G401 (cell line): ENCODE measurements around the gene ARAF. TPM values are rescaled to one million over a fixed set of nuclear protein-coding genes. Genes with fewer than 3 reads are reported as not detected.
"Not testable (repeated sequence)": the region's sequence is repeated elsewhere in the genome, so short reads cannot be mapped to it uniquely, and the experiment has no call there.

Experiments
- DNase-seq: peaks from one replicate; pipeline ENCODE4 v3.0.0-alpha.2; 2015; ENCODE audit warnings: low spot score
- in situ Hi-C: cut with HindIII; loops from 2 replicates; pipeline ENCODE4 v1.10.0; 2016; ENCODE audit warnings: low sequenced_read_pairs, mixed read lengths
- total RNA-seq: library from RNA; depleted of rRNA; stranded (reverse); fragments of >200 nt; shearing (Covaris generic); gene quantifications from 2 replicates; pipeline ENCODE4 v1.2.3, GENCODE V29; 2014

Gene ARAF
- total RNA-seq, 1 experiment from 2014 or later, result 8.2 TPM

DNA sequence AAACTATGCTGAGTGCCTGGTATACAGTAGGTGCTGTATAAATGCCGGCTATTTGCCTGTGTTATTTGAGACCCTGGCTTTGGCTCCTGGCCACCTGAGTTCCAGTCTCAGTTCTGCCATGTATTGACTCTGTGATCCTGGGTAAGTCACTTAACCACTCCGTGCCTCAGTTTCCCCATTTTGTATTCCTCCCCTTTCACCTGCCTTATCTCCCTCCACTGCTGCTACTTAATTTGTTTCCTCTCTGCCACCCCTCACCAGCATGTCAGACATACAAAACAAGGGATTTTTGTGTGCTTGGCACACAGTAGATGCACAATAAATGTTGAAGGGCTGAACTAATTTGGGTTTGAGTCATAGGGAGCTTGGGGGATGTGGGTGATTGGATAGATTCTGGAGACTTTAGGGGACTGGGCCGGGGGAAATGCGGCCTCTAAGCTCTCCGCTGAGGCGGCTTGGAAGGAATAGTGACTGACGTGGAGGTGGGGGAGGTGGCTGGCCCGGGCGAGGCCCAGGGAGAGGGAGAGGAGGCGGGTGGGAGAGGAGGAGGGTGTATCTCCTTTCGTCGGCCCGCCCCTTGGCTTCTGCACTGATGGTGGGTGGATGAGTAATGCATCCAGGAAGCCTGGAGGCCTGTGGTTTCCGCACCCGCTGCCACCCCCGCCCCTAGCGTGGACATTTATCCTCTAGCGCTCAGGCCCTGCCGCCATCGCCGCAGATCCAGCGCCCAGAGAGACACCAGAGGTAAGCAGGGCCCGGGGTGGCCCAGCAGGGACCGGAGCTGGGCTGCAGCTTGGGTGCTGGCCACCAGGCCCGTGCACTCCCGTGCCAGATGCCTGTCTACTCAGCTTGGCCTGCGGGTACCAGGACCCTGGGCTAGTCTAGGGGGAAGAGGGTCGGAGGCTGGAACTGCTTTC is 21.0 kb downstream of the ARAF start, which contains the start of gene TIMP1:
TSS of gene TIMP1 (plus strand) at position 706 of the 917 bp plus-strand sequence. CDS start 980 bp downstream, outside the sequence.
- peak; percentile 68 for DNase-seq
- in situ Hi-C loops, result no loop called here

DNA sequence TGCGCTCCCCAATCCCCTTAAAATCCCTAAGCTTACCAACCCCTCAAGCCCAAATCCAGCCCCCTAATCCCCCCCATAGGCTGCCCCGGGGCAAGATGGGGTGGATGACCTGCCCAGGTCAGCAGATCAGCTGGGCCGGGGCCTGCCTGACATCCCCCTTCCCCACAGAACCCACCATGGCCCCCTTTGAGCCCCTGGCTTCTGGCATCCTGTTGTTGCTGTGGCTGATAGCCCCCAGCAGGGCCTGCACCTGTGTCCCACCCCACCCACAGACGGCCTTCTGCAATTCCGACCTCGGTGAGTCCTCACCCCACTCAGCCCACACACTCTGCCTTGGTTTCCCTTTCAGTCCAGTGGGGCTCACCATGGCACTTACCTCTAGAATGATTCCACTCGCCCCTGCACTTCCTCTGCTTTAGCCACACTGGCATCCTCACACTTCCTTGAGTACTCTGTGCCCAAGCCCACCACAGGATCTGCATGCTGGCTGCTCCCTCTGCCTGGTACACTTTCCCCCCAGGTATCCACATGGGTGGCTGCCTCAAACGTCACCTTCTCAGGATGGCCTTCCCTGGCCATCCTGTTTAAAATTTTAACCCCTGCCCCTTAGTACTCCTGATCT is 22.3 kb downstream of the ARAF start:
- DNase-seq, result no peak
- in situ Hi-C loops, result no loop called here

GRCh38 chrX:47584714-47585113 is 23.7 kb downstream of the ARAF start:
- in situ Hi-C loops, result no loop called here
- DNase-seq, result no peak

- in situ Hi-C loops, result no loop called here
- no peak for DNase-seq
Observed at GRCh38 chrX:47585273-47585672, 24.3 kb downstream of the ARAF start.

GRCh38 chrX:47586043-47586787 is 25.2 kb downstream of the ARAF start:
- in situ Hi-C loops, result no loop called here
- no peak for DNase-seq

GRCh38 chrX:47587091-47587891 is 26.3 kb downstream of the ARAF start:
- DNase-seq, result no peak
- in situ Hi-C loops, result no loop called here

DNA sequence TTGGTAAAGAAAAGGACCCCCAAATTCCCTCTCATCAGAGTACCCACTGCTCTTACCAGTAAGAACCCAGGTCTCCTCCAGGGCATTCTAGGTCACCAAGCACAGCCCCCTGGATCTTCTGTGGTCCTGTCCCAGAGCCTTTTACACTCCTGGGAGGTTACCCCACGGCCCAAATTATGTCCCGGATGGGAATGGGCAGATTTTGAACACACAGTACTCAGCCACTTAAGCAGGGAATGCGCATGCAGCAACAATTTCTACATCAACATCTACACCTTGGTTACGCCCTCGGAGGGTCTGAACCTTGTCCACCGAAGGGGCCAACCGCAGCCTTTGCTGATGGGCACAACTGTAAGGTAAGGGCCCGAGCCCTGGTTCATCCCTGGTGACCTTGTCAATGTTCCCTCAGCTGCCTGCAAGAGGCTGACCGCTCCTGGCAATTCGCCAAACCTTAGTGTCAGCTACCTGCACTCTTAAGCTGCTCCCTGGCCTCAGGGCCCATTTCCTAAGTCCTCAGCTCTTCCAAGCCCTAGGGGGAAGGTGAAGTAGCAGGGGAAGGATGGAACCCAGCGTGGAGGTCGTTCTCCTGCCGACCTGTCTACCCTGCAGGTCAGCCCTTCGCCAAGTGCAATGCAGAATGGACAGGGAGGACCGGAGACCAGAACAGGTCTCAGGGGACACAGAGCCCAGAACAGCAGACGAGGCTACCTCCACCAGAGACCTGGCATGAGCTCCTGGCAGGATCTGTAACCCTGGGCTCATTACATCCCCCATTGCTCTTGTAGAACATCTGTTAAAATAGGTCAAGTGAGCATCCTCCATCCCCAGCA is 27.1 kb downstream of the ARAF start:
- DNase-seq, result peak; percentile 25
- in situ Hi-C loops, result no loop called here

DNA sequence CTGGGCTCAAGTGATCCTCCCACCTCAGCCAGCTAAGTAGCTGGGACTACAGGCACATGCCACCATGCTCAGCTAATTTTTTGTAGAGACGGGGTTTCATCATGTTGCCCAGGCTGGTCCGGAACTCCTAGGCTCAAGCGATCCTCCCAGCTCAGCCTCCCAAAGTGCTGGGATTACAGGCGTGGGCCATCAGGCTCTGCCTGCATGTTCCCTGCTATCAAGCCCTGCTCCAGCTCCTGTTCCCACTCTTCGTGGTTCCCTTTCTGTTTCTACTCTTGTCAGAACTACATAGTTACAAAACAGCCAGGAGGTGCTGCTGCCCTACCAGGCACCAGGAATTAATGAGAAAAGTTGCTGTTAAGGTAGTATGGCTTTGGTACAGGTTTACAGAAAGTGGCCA is 30.0 kb downstream of the ARAF start:
- in situ Hi-C loops, result no loop called here
- DNase-seq, result no peak

DNA sequence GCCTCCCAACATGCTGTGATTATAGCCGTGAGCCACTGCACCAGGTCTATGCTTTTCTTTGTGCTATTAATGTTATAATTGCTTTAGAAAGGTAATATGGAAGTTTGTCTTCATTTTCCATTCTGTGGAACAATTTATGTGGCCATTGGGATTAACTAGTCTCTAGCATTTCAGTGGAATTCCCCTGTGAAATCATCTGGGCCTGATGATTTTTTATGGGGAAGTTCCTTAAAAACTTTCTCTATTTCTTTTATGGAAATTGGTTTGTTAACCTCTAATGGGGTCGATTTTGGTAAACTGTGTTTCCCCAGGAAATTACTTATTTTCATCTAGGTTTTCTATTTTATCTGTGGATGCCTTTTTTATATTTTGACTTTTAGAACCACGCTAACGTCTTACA is 32.5 kb downstream of the ARAF start:
- no peak for DNase-seq
- in situ Hi-C loops, result no loop called here

DNA sequence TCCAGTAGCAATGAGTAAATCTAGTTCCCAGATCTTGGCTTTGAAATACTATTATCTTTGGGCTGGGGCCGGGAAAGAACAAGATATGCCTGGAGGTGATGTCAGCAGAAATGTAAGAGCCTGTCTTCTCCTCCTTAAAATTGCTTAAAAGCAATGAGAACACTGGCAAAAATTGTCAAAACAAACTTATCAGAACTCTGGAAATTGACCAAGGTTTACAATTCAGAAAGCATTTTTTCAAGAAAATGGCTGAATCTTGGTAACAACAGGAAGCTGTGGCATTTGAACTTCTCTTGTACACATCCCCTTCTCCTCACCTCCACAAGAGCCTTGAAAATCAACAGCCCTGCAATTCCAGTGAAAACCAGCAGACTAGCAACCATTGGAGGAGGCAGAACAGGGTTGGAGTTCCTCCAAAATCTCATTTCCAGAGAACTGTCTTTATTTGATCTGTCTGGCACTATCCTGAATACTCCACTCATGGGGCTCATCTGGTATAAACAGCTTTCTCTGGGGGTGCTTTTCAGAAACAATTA is 34.8 kb downstream of the ARAF start:
- no peak for DNase-seq
- in situ Hi-C loops, result no loop called here

- in situ Hi-C loops, result no loop called here
- DNase-seq, result no peak
Observed at GRCh38 chrX:47596256-47596655, 35.3 kb downstream of the ARAF start.

- in situ Hi-C loops, result no loop called here
- no peak for DNase-seq
Observed at GRCh38 chrX:47597222-47597621, 36.2 kb downstream of the ARAF start.

DNA sequence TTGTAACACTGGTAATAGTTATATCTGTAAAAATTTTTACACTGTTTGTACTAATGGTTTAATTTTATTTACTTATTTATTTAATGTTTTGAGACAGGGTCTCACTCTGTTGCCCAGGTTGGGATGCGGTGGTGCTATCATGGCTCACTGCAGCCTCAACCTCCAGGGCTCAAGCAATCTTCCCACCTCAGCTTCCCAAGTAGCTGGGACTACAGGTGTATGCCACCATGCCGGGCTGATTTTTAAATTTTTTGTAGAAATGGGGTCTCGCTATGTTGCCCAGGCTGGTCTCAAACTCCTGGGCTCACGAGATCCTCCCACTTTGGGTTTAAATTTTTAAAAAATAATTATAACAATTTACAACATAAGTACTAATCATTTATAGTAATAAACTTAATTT is 42.1 kb downstream of the ARAF start:
- DNase-seq, in situ Hi-C loops: not testable (repeated sequence)

- in situ Hi-C loops, result no loop called here
Observed at GRCh38 chrX:47605024-47605423, 44.0 kb downstream of the ARAF start.

DNA sequence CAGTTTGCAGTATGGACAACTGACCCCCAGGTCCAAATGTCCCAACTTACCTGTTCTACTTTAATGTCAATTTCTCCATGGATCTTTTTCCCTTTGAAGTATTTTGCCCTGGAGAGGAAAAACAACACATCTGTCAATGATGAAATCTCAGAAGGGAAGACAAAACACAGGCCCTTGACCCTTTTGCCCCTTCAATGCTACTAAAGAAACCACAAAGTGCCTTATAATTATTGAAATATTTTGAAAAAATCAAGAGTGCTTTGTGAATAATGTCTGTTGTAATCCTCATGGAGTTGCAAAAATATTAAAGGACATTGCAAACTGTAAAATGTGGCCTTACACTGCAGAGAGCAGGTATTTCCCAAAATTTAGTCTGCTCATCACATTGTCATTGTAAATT is 46.1 kb downstream of the ARAF start:
- DNase-seq, result no peak
- in situ Hi-C loops, result no loop called here

More at GRCh38 chrX:47605024-47605423, 44.0 kb downstream of the ARAF start:
- DNase-seq, result no peak

- no peak for DNase-seq
- in situ Hi-C loops, result no loop called here
Observed at GRCh38 chrX:47608130-47608810, 47.3 kb downstream of the ARAF start.

GRCh38 chrX:47610511-47610910 is 49.5 kb downstream of the ARAF start:
- in situ Hi-C loops, result no loop called here
- DNase-seq, result no peak
